ENCODE measurements around the gene ZNF784.

DNA sequence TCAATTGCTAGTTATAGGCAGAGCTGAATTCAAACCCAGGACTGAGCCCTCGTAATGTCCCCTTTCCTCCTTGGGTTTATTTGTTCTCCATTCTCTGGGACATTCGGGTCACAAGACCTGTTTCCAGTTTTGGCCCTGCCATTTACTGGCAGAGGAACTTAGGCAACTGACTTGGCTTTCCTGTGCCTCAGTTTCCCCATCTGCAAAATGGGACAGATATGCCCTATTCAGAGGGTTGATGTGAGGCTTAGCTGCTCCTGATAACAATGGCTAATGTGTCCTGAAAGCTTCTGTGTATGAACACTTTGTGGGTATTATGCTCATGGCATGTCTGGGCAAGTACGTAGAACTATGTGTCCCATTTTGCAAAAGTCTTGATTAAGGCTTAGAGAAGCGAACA lies 23.3 kb downstream of the ZNF784 start:
- no peak for TF ChIP-seq ZNF384 (IDR thresholded peaks at IDR 0.05)
- no peak for TF ChIP-seq ARNT (IDR thresholded peaks at IDR 0.05)
- no peak for TF ChIP-seq BHLHE40 (IDR thresholded peaks at IDR 0.05; ENCODE audit: borderline replicate concordance)
- no peak for TF ChIP-seq CTBP1 (IDR thresholded peaks at IDR 0.05; ENCODE audit: borderline replicate concordance)
- TF ChIP-seq FOXA1 (IDR thresholded peaks at IDR 0.05) = no peak
- TF ChIP-seq PKNOX1 (IDR thresholded peaks at IDR 0.05) = no peak
- no peak for TF ChIP-seq TARDBP (IDR thresholded peaks at IDR 0.05)
- TF ChIP-seq SUZ12 (IDR thresholded peaks at IDR 0.05) = no peak
- no peak for TF ChIP-seq FOXM1 (IDR thresholded peaks at IDR 0.05; ENCODE audit: borderline replicate concordance)

Data from HEK293T (cell line).